Measurements from ENCODE around the gene LGALS4. TPM values are rescaled to one million over a fixed set of nuclear protein-coding genes. Genes with fewer than 3 reads are reported as not detected.

The LGALS4 gene
- not detected in 2 replicates for total RNA-seq

GRCh38 chr19:38812841-38813320, at the start of gene LGALS4:
TSS of gene LGALS4 (minus strand) at chr19:38812945. CDS start at chr19:38812886, 59 bp downstream.

GRCh38 chr19:38849860-38850435, 37.2 kb upstream of the LGALS4 start, which contains the start of gene HNRNPL:
TSS of gene HNRNPL (minus strand) at chr19:38849986. CDS start at chr19:38849966, 20 bp downstream.

GRCh38 chr19:38788478-38789243, 24.1 kb downstream of the LGALS4 start, which contains the start of gene LGALS7B:
TSS of gene LGALS7B (plus strand) at chr19:38789200. CDS start at chr19:38789227, 27 bp downstream.

GRCh38 chr19:38773469-38774177, 39.1 kb downstream of the LGALS4 start, which contains the start of gene LGALS7:
TSS of gene LGALS7 (minus strand) at chr19:38773517. CDS start at chr19:38773492, 25 bp downstream.

Small RNA genes lying within 50 kb of the gene (small RNA-seq; reads per million reads assigned to genes)
- not detected for gene RNU6-140P

Other genes starting within 250 kb of the LGALS4 start
- not detected in 2 replicates for gene MAP4K1, start 195.0 kb downstream of the LGALS4 start, total RNA-seq
- 279 and 398 TPM in 2 replicates for gene EIF3K, start 193.8 kb downstream of the LGALS4 start, total RNA-seq
- 644 and 959 TPM in 2 replicates for gene ACTN4, start 165.3 kb downstream of the LGALS4 start, total RNA-seq
- 0.24 and 0.65 TPM in 2 replicates for gene CAPN12, start 68.5 kb downstream of the LGALS4 start, total RNA-seq
- not detected in 2 replicates for gene LGALS7, start 39.4 kb downstream of the LGALS4 start, total RNA-seq
- gene LGALS7B, start 23.7 kb downstream of the LGALS4 start, total RNA-seq: 0.97 TPM in 1 of 2 replicates, not detected in the other
- 61.2 and 70.1 TPM in 2 replicates for gene ECH1, start 18.8 kb upstream of the LGALS4 start, total RNA-seq
- gene HNRNPL, start 37.0 kb upstream of the LGALS4 start, total RNA-seq: 232 and 246 TPM in 2 replicates
- gene RINL, start 65.3 kb upstream of the LGALS4 start, total RNA-seq: 1.9 and 2.6 TPM in 2 replicates
- gene SIRT2, start 86.7 kb upstream of the LGALS4 start, total RNA-seq: 64.1 and 65.9 TPM in 2 replicates
- 8.1 and 9.9 TPM in 2 replicates for gene NFKBIB, start 87.0 kb upstream of the LGALS4 start, total RNA-seq
- not detected in 2 replicates for gene CCER2, start 99.2 kb upstream of the LGALS4 start, total RNA-seq
- 26.0 and 35.8 TPM in 2 replicates for gene SARS2, start 117.8 kb upstream of the LGALS4 start, total RNA-seq
- gene MRPS12, start 118.0 kb upstream of the LGALS4 start, total RNA-seq: 15.7 and 18.1 TPM in 2 replicates
- 28.4 and 34.6 TPM in 2 replicates for gene FBXO17, start 162.8 kb upstream of the LGALS4 start, total RNA-seq
- gene FBXO27, start 219.6 kb upstream of the LGALS4 start, total RNA-seq: 2.8 and 3.4 TPM in 2 replicates